AG04450 (cell line): Measurements from ENCODE around the gene SLC24A3. TPM values are rescaled to one million over a fixed set of nuclear protein-coding genes. Genes with fewer than 3 reads are reported as not detected.

ENCODE experiments used
- CTCF ChIA-PET: fragments of 300-600, 350-600 bp; formaldehyde crosslinking; extraction: SDS; loops from one replicate; lab custom pipeline; 2022; ENCODE audit warnings: antibody characterized with exemption, inconsistent platforms; lab: Charles Lee
- POLR2A ChIA-PET: fragments of 350-600 bp; formaldehyde crosslinking; extraction: SDS; loops from one replicate; lab custom pipeline; 2021; ENCODE audit warnings: antibody characterized with exemption, inconsistent platforms; lab: Yijun Ruan, JAX
- DNase-seq: peaks from one replicate; pipeline ENCODE4 v3.0.0-alpha.2; 2011; ENCODE audit warnings: low read depth, low spot score
- H3K27ac ChIP-seq: one replicate; pipeline ENCODE4 v1.5.1; 2012; ENCODE audit warnings: low read depth, low read length, control low read depth
- H3K27me3 ChIP-seq: one replicate; pipeline ENCODE4 v1.6.0; 2012; ENCODE audit warnings: low read length; ENCODE audit not compliant: control insufficient read depth, insufficient read depth
- H3K4me3 ChIP-seq: 2 replicates; pipeline ENCODE4 v1.5.1; 2011; ENCODE audit warnings: mild to moderate bottlenecking, low read depth, low read length, control low read depth
- H3K9me3 ChIP-seq: 2 replicates; pipeline ENCODE4 v1.5.1; 2012; ENCODE audit warnings: low read length; ENCODE audit not compliant: control insufficient read depth, insufficient read depth
- polyA plus RNA-seq: library from polyadenylated mRNA; depleted of rRNA; stranded (reverse); fragments of >200 nt; gene quantifications from 2 replicates; pipeline ENCODE4 v1.2.3, GENCODE V29; 2011
- TF ChIP-seq, protein P1 (sequence below): IDR thresholded peaks from 2 replicates; pipeline ENCODE4 v1.5.1; 2011; ENCODE audit warnings: low read depth, low read length, control low read depth, inconsistent platforms

The SLC24A3 gene
- polyA plus RNA-seq, 1 experiment, result not detected

DNA sequence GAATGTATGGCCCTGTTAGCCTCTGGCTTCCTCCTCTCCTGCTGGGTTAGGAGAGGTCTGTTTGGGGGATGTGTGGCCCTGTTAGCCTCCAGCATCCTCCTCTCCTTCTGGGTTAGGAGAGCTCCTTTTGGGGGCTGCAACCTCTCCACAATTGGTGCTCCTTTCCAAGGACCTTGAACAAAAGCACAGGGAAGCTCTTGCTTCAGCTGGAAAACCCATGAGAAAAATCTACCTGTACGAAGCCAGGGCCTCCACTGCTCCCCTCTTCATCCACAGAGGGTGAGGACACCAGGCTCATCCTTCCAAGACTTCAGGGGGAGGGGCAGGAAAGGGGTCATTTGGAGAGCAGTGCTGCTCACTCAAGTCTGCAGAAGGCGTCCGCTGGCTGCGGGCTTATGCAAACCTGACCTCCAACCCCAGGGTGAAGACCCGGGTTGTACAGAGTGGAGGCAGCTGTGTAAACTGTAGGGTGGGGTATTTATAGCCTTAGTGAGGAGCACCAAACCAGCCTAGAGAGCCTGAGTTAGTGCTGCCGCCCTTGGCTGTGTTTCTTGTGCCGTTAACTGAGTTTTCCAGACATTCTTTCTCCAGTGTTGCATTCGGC is 62.1 kb downstream of the SLC24A3 start:
- peaks cover 46% of the 10 kb centered on the region for H3K9me3 ChIP-seq
- H3K4me3 ChIP-seq, result no peak overlapping the region
- DNase-seq, result no peak
- ChIA-PET CTCF (interaction anchor here (0.7 kb wide), 1 partner anchor 782 kb away, joined by 3 read pairs; no protein-coding TSS in a partner anchor), POLR2A (no interaction called here)
- no peak overlapping the region for H3K27ac ChIP-seq
- TF ChIP-seq, protein P1, sequence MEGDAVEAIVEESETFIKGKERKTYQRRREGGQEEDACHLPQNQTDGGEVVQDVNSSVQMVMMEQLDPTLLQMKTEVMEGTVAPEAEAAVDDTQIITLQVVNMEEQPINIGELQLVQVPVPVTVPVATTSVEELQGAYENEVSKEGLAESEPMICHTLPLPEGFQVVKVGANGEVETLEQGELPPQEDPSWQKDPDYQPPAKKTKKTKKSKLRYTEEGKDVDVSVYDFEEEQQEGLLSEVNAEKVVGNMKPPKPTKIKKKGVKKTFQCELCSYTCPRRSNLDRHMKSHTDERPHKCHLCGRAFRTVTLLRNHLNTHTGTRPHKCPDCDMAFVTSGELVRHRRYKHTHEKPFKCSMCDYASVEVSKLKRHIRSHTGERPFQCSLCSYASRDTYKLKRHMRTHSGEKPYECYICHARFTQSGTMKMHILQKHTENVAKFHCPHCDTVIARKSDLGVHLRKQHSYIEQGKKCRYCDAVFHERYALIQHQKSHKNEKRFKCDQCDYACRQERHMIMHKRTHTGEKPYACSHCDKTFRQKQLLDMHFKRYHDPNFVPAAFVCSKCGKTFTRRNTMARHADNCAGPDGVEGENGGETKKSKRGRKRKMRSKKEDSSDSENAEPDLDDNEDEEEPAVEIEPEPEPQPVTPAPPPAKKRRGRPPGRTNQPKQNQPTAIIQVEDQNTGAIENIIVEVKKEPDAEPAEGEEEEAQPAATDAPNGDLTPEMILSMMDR, result no peak
- no peaks in the 10 kb centered on the region for H3K27me3 ChIP-seq

DNA sequence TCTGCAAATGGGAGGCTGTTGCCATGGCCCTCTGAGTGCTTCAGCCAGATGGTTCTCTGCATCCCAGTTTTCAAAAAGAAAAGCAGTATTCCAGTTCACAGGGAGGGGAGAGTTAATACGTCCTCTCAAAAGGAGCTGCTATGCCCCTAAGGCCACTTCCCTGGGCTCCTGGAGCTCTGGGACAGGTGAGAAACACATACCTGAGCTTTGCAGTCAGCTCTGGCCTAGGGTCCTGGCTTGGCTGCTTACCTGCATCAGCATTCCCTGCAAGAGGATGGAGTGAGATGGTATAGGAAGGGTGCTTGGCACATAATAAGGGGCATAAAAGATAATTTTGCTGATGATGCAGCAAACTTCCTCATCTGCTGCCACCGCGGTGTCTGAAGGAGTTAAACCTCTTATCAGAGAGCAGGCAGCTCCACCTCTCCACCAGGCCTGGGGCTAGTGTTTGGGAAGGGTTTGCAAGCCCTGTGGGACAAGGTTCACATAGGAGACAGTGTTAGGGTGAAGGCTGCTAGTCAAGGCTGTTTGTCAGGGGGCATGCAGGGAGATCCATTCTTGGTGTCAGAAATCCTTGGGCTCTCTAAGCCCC is 62.7 kb downstream of the SLC24A3 start:
- Histone ChIP-seq H3K4me3 (no peak overlapping the region), H3K9me3 (peaks cover 47% of the 10 kb centered on the region), H3K27me3 (no peaks in the 10 kb centered on the region), H3K27ac (no peak overlapping the region)
- CTCF ChIA-PET, result interaction anchor here (0.7 kb wide), 1 partner anchor 783 kb away, joined by 3 read pairs; no protein-coding TSS in a partner anchor
- TF ChIP-seq, protein P1, result no peak
- DNase-seq, result no peak
- POLR2A ChIA-PET, result no interaction called here

DNA sequence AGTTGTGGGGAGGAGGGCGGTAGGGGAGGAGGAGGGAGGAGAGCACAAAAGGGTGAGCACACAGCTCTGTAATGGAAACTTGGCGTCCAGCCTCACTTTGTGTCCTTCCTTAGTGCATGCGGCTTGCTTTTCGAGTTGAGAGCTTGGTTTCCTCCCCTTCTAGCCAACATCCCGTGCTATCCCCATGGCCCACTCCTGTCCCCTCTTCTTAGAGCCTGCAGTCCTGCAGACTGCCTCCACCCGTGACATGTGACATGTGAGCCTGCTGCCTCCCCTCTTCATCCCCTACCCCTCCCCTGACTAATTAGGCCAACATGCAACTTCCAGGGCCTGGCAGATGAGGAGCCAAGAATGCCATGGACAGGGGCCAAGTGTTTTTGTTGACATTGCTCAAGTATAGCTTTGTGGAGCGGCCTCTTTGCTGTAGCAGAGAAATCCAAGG is 63.2 kb downstream of the SLC24A3 start:
- Histone ChIP-seq H3K9me3 (peaks cover 52% of the 10 kb centered on the region), H3K27ac (no peak overlapping the region), H3K27me3 (no peaks in the 10 kb centered on the region), H3K4me3 (no peak overlapping the region)
- DNase-seq, result no peak
- TF ChIP-seq, protein P1, result no peak
- CTCF ChIA-PET, result interaction anchor here (0.7 kb wide), 1 partner anchor 783 kb away, joined by 3 read pairs; no protein-coding TSS in a partner anchor
- POLR2A ChIA-PET, result no interaction called here

DNA sequence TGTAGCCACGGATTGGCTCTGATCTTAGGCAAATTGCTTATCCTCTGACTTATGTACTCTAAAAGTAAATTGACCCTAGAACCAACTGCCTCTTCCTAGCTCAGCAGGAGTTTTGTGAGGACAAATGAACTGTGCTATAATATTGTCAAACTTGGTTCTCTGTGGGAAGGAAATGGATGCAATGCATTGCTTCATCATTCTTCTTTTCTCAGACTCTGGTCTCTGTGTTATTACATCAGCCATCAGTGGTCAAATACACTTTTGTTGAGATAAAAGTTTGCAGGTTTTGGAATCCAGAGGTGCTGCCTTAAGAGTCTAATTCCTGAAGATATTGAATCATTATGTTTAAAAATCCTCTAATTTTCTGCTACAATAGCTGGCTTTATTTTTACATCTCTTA is 64.9 kb downstream of the SLC24A3 start:
- no peak overlapping the region for H3K27ac ChIP-seq
- H3K9me3 ChIP-seq, result peaks cover 51% of the 10 kb centered on the region
- TF ChIP-seq, protein P1, result no peak
- no peaks in the 10 kb centered on the region for H3K27me3 ChIP-seq
- POLR2A ChIA-PET, result no interaction called here
- H3K4me3 ChIP-seq, result no peak overlapping the region
- CTCF ChIA-PET, result no interaction called here
- DNase-seq, result no peak

DNA sequence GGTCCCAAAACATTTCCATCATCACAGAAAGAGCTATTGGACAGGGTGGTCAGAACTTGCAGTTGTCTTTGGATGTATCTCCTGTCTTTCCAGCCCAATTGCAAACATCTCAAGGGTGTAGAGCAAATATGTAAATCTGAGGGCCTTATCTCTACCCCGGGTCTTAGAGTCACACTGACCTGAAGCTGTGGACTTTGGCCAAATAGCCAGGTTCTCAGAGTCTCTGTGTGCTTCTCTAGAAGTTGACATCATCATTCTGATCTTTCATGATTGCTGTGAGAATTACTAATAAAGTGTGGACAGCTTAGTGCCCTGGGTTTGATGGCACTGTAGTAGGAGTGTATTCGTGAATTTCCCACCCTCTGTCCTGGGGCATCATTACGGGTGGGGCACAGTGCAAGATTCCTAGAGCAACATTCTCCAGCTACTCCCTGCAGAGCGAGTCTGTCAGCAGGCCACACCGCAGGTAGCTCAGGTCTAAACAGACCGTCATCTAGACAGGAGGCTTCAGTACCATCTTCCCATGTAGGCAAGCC is 71.1 kb downstream of the SLC24A3 start:
- H3K4me3 ChIP-seq, result no peak overlapping the region
- H3K27me3 ChIP-seq, result no peaks in the 10 kb centered on the region
- CTCF ChIA-PET, result no interaction called here
- H3K9me3 ChIP-seq, result peaks cover 27% of the 10 kb centered on the region
- POLR2A ChIA-PET, result no interaction called here
- DNase-seq, result no peak
- TF ChIP-seq, protein P1, result no peak
- H3K27ac ChIP-seq, result no peak overlapping the region
